Psoas muscle (tissue), 8 donors: Measurements from ENCODE around the gene PTCHD1. TPM values are rescaled to one million over a fixed set of nuclear protein-coding genes. Genes with fewer than 3 reads are reported as not detected.

Experiments used
- ATAC-seq, 4 donors: fragments of 200-7000 bp; cut with Tn5 transposase; one replicate each; pipeline ENCODE4 v1.9.1; 2020; ENCODE audit warnings: moderate library complexity in 3 of 4, mild to moderate bottlenecking in 2 of 4
- DNase-seq, 2 donors: peaks; one replicate each; pipeline ENCODE4 v3.0.0-alpha.2; 2020
- H3K27ac ChIP-seq: fragments of 200-600 bp; one replicate; pipeline ENCODE4 v1.8.0; 2022
- H3K27me3 ChIP-seq, 3 donors: fragments of 200-600 bp in 1 of 3; one replicate each; pipeline versions ENCODE4 v1.6.1 to v1.8.0; 2013 to 2022; ENCODE audit warnings: low read length in 2 of 3, mild to moderate bottlenecking in 2 of 3, moderate library complexity in 1 of 3; ENCODE audit not compliant: insufficient read depth in 3 of 3
- H3K36me3 ChIP-seq, 2 donors: fragments of 200-600 bp in 1 of 2; one replicate each; pipeline versions ENCODE4 v1.6.1 to v1.8.0; 2013 to 2022; ENCODE audit warnings: low read depth in 1 of 2, mild to moderate bottlenecking in 1 of 2, moderate library complexity in 1 of 2; ENCODE audit not compliant: insufficient read depth in 1 of 2
- H3K4me1 ChIP-seq: fragments of 200-600 bp; one replicate; pipeline ENCODE4 v1.8.0; 2022
- H3K4me3 ChIP-seq: fragments of 200-600 bp; one replicate; pipeline ENCODE4 v1.8.0; 2022; ENCODE audit warnings: mild to moderate bottlenecking
- H3K9me3 ChIP-seq: fragments of 200-600 bp; one replicate; pipeline ENCODE4 v1.8.0; 2022
- CTCF ChIP-seq: fragments of 200-600 bp; IDR thresholded peaks from one replicate; pipeline ENCODE4 v1.8.0; 2022; ENCODE audit warnings: antibody characterized with exemption
- WGBS, 3 donors: extraction: QIAGEN DNeasy Blood & Tissue Kit; methylation state at CpG; one replicate each; pipeline versions ENCODE4 v1.1.6 to v1.1.7; 2013; 5-methylcytosine and 5-hydroxymethylcytosine counted together
- intact Hi-C, 2 donors: fragments of 100-400 bp; cut with DNase I; formaldehyde crosslinking; loops; one replicate each; pipeline versions ENCODE4 v1.11.0 to v1.14.2; 2022
- polyA plus RNA-seq, 3 donors: library from polyadenylated mRNA; stranded (reverse); fragments of 200-250 nt; gene quantifications; one replicate each; pipeline ENCODE4 v1.2.3, GENCODE V29; 2013
- total RNA-seq, 4 donors: library from RNA; stranded (reverse); fragmentation: NEBNext Ultra II Directional in 2 of 4; extraction: Animal tissue kit (Norgen Biotek cat#: 25700) in 2 of 4; gene quantifications; one replicate each; pipeline versions ENCODE4 v1.2.1 to v1.2.4, GENCODE V29; 2021 to 2023
- donor health status: healthy with polysubstance abuse.
- donor health status: DM: no; HTN: no; CAD: no; lungs with moderate emphysema.
- donor health status: Bipolar disorder and iron deficiency.
- donor health status: healthy.
- donor health status: DM: yes; HTN: yes; CAD: no.
- donor health status: DM: no; HTN: no; CAD: no.
- donor health status: DM: no; HTN: no; CAD: no.
- donor health status: DM: yes; HTN: yes; CAD: no.

PTCHD1 gene
- total and polyA plus RNA-seq, 7 donors, result 0.01 to 0.13 (median 0.05) TPM

- intact Hi-C loops, result no loop called here
- no peak for DNase-seq
- H3K27ac ChIP-seq, result no peak overlapping the region
- peaks cover 0 to 12% (median 3%) of the 10 kb centered on the region in 3 donors for H3K27me3 ChIP-seq
- no peak for TF ChIP-seq CTCF
- no peaks in the 10 kb centered on the region for H3K4me1 ChIP-seq
- WGBS, 3 donors, result 10 to 44% (median 23%) methylated on average over 1 of the region's 1 CpG
- no peaks in the 10 kb centered on the region for H3K36me3 ChIP-seq
- ATAC-seq, result no peak
- H3K9me3 ChIP-seq, result no peaks in the 10 kb centered on the region
- no peak overlapping the region for H3K4me3 ChIP-seq
Measured at GRCh38 chrX:23365541-23365940, 30.9 kb downstream of the PTCHD1 start.

DNA sequence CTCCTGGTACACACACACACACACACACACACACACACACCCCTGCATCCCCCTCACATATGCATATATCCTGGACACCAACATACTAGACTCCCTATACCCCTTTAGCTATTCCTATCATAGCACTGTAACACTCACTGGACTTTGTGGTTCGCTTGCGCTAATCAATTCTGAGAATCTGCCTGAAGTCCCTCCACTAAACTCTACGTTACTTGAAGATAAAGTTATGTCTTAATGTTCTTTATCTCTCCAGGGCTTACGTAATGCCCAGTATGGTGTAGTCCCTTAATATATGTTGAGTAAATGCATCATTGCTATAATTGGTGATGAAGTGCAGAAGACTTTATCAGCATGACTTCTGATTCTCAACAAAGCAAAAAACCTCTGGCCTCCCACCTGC, 32.3 kb downstream of the PTCHD1 start:
- Histone ChIP-seq H3K27me3 (peaks cover 0 to 16% (median 3%) of the 10 kb centered on the region in 3 donors), H3K9me3 (no peaks in the 10 kb centered on the region), H3K36me3 (no peaks in the 10 kb centered on the region), H3K4me3 (no peak overlapping the region), H3K4me1 (no peaks in the 10 kb centered on the region), H3K27ac (no peak overlapping the region)
- no peak for ATAC-seq
- intact Hi-C loops, result no loop called here
- TF ChIP-seq CTCF, result no peak
- WGBS, 3 donors, result 87 to 98% (median 97%) methylated on average over 4 of the region's 4 CpGs
- no peak for DNase-seq

DNA sequence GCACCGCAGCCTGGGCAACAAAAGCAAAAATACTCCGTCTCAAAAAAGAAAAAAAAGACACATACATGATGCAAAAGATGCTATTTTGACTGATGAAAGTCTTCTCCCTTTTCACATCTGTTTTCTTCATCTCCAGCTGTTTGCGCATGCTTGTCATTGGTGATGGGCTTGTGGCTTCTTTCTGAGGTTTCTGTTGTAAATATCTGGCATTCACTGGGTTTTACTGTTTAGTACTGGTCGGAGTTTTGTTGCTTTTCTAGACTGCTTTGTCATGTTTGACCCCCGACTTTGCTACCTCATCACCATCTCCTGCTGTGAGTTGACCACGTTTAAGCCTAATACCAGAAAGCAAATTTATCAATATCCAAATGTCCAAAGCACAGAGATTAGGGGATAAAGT, 34.4 kb downstream of the PTCHD1 start:
- no peak overlapping the region for H3K27ac ChIP-seq
- no peak for DNase-seq
- no peak for TF ChIP-seq CTCF
- no peak overlapping the region for H3K4me3 ChIP-seq
- H3K36me3 ChIP-seq, result no peaks in the 10 kb centered on the region
- WGBS, 3 donors, result 41 to 56% (median 45%) methylated on average over 5 to 6 of the region's 6 CpGs
- no peaks in the 10 kb centered on the region for H3K9me3 ChIP-seq
- intact Hi-C loops, result no loop called here
- peaks cover 0 to 16% (median 3%) of the 10 kb centered on the region in 3 donors for H3K27me3 ChIP-seq
- ATAC-seq, result no peak
- H3K4me1 ChIP-seq, result no peaks in the 10 kb centered on the region

DNA sequence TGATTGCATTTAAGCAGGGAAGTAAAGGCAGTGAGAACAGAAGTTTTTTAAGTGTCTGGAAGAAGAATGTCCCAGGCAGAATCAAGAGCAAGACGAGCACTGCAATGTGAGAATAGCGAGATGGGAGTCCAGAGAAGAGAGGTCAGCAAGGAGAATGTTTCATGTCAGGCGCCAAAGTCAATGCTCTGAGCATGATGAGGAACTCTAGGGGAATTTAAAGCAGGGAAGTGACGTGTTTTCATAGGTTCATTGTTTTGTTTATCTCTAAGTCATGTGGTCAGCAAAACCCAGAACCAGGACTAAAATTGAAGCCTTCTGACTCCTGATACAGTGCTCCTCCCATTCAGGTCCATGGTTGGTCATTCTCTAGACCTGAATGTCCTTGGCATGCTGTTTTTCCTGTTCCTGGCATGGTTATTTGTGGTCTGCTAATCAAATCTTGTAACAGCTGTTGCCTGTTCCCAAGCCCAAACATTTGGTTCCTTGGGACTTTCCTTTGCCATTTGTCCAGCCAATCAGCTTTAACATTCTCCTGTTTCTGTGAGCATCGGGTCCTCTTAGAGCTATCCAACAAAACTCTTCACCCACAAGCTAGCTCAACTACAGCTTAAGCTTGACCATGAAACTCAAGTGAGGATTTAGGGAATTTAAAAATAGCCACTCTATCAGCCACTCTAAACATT, 37.7 kb downstream of the PTCHD1 start:
- ATAC-seq, result peak in 3 of 4 donors; percentile 48 to 61 (median 58)
- H3K4me1 ChIP-seq, result no peaks in the 10 kb centered on the region
- intact Hi-C loops, result no loop called here

More for the DNA sequence above, 37.7 kb downstream of the PTCHD1 start:
- no peak for TF ChIP-seq CTCF
- WGBS, 3 donors, result 35 to 45% (median 42%) methylated on average over 5 of the region's 5 CpGs
- Histone ChIP-seq H3K36me3 (no peaks in the 10 kb centered on the region), H3K27me3 (peaks cover 0 to 16% (median 3%) of the 10 kb centered on the region in 3 donors), H3K4me3 (no peak overlapping the region), H3K9me3 (no peaks in the 10 kb centered on the region), H3K27ac (no peak overlapping the region)
- no peak for DNase-seq
